Neural crest cell (in vitro differentiated cells): ENCODE results near the gene PDCD6IP. TPM values are rescaled to one million over a fixed set of nuclear protein-coding genes. Genes with fewer than 3 reads are reported as not detected.

ENCODE experiments used
- DNase-seq: peaks from one replicate; pipeline ENCODE4 v3.0.0; 2021; ENCODE audit warnings: low read depth, mixed read lengths, low spot score
- H3K27ac Mint-ChIP-seq: one replicate; pipeline ENCODE4 v1.8.0; 2021; ENCODE audit warnings: mild to moderate bottlenecking, mixed read lengths; ENCODE audit not compliant: unreplicated experiment
- H3K27me3 Mint-ChIP-seq: 2 replicates; pipeline ENCODE4 v1.8.0; 2021; ENCODE audit warnings: low read depth, mild to moderate bottlenecking, mixed read lengths
- H3K36me3 Mint-ChIP-seq: 2 replicates; pipeline ENCODE4 v1.8.0; 2021; ENCODE audit warnings: low read depth, mild to moderate bottlenecking, mixed read lengths
- H3K4me1 Mint-ChIP-seq: 2 replicates; pipeline ENCODE4 v1.8.0; 2021; ENCODE audit warnings: mixed read lengths
- H3K4me3 Mint-ChIP-seq: one replicate; pipeline ENCODE4 v1.8.0; 2021; ENCODE audit warnings: mild to moderate bottlenecking, mixed read lengths
- H3K9me3 Mint-ChIP-seq: 2 replicates; pipeline ENCODE4 v1.8.0; 2021; ENCODE audit warnings: mixed read lengths
- CTCF ChIP-seq: fragments of 200-600 bp; sonication (generic); conservative IDR thresholded peaks from 2 replicates; pipeline ENCODE4 v1.5.0; 2021; ENCODE audit warnings: antibody characterized with exemption, mild to moderate bottlenecking
- total RNA-seq: library from RNA; stranded (reverse); gene quantifications from 2 replicates; pipeline ENCODE4 v1.2.1, GENCODE V29; 2021

Gene PDCD6IP
- total RNA-seq, 1 donor from 2014 or later = 150 TPM

- H3K27me3 Mint-ChIP-seq = peaks cover 47% of the 10 kb centered on the region
- peaks cover 11% of the 10 kb centered on the region for H3K4me1 Mint-ChIP-seq
- no peak for DNase-seq
- no peaks in the 10 kb centered on the region for H3K36me3 Mint-ChIP-seq
- H3K27ac Mint-ChIP-seq = no peak overlapping the region
- H3K9me3 Mint-ChIP-seq = no peaks in the 10 kb centered on the region
- no peak overlapping the region for H3K4me3 Mint-ChIP-seq
- TF ChIP-seq CTCF = no peak
Measured at GRCh38 chr3:33789183-33789954, 9.1 kb upstream of the PDCD6IP start.

DNA sequence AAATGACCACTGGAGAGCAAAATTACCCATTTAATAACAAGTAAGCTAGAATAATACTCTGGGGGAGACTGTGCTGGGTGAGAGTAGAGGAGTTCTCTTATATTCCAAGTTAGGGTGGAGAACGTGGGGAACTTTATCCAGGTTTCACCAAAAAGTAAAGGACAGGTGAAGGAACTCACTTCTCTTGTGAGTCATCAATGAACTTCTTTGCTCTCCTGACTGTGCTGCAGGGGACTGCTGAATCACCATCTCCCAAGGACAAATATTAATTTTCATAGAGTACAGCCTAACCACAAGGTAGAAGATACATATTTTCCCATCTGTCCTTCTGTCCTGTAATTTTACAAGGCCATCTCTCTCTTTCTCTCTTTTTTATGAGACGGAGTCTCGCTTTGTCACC is 8.3 kb upstream of the PDCD6IP start:
- Mint-ChIP-seq H3K4me1 (peaks cover 11% of the 10 kb centered on the region), H3K27me3 (peaks cover 52% of the 10 kb centered on the region), H3K36me3 (no peaks in the 10 kb centered on the region), H3K9me3 (no peaks in the 10 kb centered on the region), H3K27ac (no peak overlapping the region), H3K4me3 (no peak overlapping the region)
- DNase-seq = no peak
- TF ChIP-seq CTCF = no peak

DNA sequence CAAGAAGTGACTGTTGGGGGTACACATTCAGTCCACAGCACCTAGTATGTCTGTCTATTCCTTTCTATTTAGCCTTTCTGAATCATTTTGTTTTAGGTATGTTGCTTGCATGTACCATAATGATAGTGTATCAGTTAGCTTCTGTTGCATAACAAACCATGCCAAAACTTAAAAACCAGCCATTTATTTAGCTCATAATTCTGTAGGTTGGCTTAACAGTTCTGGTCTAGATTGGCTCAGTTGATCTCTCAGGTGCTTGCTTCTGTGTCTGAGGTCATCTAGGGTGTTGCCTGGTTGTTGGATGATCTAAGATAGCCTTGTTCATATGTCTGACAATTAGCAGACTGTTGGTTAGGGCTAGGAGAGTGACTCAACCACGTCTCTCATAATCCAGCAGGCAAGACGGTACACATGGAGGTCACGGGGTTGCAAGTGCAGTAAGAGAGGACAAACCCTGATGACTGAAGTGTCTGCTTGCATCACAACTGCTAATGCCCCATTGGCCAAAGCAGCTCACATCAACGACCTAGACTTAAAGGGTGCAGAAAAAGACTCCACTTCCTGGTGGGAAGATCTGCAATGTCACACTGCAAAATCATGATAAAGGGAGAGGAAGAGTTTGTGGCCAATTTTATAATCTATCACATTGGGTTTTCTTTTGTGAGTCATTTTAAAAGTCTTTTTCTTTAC is 6.8 kb upstream of the PDCD6IP start:
- Mint-ChIP-seq H3K9me3 (no peaks in the 10 kb centered on the region), H3K27me3 (peaks cover 57% of the 10 kb centered on the region), H3K36me3 (no peaks in the 10 kb centered on the region), H3K4me3 (no peak overlapping the region), H3K27ac (no peak overlapping the region), H3K4me1 (peaks cover 10% of the 10 kb centered on the region)
- no peak for DNase-seq
- no peak for TF ChIP-seq CTCF

DNA sequence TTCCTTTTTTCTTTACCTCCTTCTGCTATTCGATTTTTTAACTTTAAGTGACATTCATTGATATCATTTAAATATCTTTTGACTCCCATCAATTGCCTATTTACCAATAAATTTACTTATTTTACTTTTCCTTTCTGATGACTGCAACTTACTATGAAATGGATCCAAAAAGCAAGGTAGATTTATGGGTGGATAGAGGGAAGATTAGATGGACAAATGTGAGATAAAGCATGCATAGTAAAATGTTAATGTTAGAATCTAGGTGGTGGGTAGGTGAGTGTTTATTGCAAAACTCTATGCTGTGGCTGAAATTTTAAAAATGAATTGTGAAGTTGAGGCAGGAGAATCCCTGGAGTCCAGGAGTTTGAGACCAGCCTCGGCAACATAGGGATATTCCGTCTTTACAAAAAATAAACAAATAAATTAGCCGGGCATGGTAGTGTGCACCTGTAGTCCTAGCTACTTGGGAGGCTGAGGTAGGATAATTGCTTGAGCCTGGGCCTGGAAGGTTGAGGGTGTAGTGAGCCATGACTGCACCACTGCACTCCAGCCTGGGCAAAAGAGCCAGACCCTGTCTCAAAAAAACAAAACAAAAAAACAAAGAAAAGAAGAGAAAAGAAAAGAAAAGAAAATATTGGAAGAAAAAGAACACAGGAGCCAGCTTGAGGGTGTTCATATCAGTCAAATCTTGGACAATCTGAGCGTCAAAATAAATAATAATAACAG is 6.1 kb upstream of the PDCD6IP start:
- Mint-ChIP-seq H3K4me1 (peaks cover 3% of the 10 kb centered on the region), H3K36me3 (no peaks in the 10 kb centered on the region), H3K4me3 (no peak overlapping the region), H3K27ac (no peak overlapping the region), H3K9me3 (no peaks in the 10 kb centered on the region), H3K27me3 (peaks cover 53% of the 10 kb centered on the region)
- TF ChIP-seq CTCF = no peak
- no peak for DNase-seq

- no peak for DNase-seq
- Mint-ChIP-seq H3K4me1 (peaks cover 16% of the 10 kb centered on the region), H3K9me3 (no peaks in the 10 kb centered on the region), H3K27me3 (peaks cover 38% of the 10 kb centered on the region), H3K36me3 (no peaks in the 10 kb centered on the region), H3K27ac (no peak overlapping the region), H3K4me3 (no peak overlapping the region)
- TF ChIP-seq CTCF = no peak
Measured at GRCh38 chr3:33795131-33795530, 3.3 kb upstream of the PDCD6IP start.
